ENCODE results near the gene SLC2A9.

DNA sequence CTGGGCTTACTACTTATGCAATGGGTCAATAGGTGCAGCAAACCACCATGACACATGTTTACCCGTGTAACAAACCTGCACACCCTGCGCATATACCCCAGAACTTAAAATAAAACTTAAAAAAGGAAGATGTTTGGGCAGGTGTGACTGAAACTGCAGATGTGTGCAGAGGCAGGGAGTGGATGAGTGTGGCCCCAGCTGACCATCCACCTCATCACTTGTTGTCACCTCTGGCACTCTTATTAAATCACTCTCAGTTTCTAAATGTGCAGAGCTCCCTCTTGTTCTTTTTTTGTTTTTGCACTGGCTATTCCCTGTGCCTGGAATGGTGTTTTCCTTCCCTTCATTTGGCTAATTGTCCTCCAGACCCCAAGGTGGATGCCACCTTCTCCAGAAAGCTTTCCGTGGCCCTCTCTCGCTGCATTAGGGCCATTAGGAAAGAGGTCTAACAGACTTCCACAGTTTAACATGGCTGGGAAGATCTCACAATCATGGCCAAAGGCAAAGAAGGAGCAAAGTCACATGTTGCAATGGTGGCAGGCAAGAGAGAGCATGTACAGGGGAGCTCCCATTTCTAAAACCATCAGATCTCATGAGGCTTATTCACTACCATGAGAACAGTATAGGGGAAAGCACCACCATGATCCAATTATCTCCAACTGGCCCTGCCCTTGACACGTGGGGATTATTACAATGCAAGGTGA lies 58.5 kb downstream of the SLC2A9 start:
- TF ChIP-seq POLR2A (IDR thresholded peaks at IDR 0.05): no peak
- TF ChIP-seq, protein P1, sequence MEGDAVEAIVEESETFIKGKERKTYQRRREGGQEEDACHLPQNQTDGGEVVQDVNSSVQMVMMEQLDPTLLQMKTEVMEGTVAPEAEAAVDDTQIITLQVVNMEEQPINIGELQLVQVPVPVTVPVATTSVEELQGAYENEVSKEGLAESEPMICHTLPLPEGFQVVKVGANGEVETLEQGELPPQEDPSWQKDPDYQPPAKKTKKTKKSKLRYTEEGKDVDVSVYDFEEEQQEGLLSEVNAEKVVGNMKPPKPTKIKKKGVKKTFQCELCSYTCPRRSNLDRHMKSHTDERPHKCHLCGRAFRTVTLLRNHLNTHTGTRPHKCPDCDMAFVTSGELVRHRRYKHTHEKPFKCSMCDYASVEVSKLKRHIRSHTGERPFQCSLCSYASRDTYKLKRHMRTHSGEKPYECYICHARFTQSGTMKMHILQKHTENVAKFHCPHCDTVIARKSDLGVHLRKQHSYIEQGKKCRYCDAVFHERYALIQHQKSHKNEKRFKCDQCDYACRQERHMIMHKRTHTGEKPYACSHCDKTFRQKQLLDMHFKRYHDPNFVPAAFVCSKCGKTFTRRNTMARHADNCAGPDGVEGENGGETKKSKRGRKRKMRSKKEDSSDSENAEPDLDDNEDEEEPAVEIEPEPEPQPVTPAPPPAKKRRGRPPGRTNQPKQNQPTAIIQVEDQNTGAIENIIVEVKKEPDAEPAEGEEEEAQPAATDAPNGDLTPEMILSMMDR (IDR thresholded peaks at IDR 0.05): no peak
- no peak for TF ChIP-seq POLR2AphosphoS5 (IDR thresholded peaks at IDR 0.05)
